GM19238 (cell line): ENCODE measurements around the gene WDFY2.
"Not testable (repeated sequence)": the region's sequence is repeated elsewhere in the genome, so short reads cannot be mapped to it uniquely, and the experiment has no call there.

Source experiments
- DNase-seq: peaks from one replicate; pipeline ENCODE4 v3.0.0; 2011; ENCODE audit warnings: low spot score; ENCODE audit not compliant: insufficient read length

Gene WDFY2

GRCh38 chr13:51630288-51630615 lies 46.0 kb downstream of the WDFY2 start:
- DNase-seq, result no peak

- DNase-seq, result no peak
These were observed 48.5 kb downstream of the WDFY2 start for GRCh38 chr13:51632591-51633362.

GRCh38 chr13:51635137-51635878 lies 51.0 kb downstream of the WDFY2 start:
- no peak for DNase-seq

DNA sequence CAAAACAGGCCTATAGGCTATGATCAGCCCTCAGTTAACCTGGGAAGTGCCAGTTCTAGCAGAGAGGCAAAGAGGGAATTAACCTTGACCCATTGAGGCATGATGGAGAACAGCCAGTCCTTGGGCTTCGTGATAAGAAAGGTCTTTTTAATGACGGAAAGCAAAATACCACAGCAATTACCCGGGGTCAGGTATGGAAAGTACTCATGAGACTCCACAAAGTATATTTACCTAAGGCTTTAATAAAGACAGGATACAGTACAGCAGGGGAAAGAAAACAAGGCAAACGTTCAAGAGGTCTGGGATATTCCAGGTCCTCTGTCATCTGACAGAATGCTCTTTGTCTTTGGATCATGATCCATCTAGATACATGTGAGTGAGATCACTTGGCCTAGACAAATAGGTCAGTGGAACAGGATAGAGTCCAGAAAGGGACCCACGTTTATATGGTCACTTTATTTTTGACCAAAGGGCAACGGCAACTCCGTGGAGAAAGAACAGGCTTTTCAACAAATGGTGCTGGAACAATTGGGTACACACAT lies 52.2 kb downstream of the WDFY2 start:
- DNase-seq, result no peak

DNA sequence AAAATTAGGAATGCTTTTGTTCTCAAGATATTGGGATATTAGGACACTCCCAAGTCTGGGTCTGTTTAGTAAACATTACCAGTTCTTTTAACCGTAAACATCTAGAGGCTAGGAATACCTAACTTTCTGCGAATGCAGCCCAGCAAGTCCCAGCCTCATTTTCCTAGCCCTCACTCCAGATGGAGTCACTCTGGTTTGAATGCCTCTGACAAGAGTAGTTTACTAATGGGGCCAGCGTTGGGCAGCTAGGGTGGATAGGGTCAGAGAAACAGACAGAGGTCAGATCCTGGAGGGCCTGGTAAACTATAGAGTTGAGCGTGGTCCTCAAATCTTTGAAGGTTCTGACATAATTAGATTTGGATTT lies 53.6 kb downstream of the WDFY2 start:
- no peak for DNase-seq

- no peak for DNase-seq
These were observed 54.1 kb downstream of the WDFY2 start for GRCh38 chr13:51638216-51638871.

- DNase-seq, result no peak
These were observed 54.9 kb downstream of the WDFY2 start for GRCh38 chr13:51639171-51639570.

DNA sequence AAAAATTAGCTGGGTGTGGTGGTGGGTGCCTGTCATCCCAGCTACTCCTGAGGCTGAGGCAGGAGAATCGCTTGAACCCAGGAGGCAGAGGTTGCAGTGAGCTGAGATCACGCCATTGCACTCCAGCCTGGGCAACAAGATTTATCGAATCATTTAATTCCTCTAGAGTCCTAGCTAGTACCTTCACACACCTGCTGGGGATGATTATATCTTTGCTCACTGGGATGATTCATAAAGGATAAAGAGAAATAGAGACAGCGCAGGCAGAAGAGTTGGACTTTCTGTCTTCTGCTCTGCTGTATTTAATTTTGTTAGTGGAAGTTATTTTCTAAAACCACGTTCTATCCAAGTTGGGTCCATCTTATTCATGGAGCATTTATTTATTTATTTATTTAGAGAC lies 56.4 kb downstream of the WDFY2 start:
- DNase-seq, result not testable (repeated sequence)

GRCh38 chr13:51643105-51643881 lies 59.0 kb downstream of the WDFY2 start:
- no peak for DNase-seq

DNA sequence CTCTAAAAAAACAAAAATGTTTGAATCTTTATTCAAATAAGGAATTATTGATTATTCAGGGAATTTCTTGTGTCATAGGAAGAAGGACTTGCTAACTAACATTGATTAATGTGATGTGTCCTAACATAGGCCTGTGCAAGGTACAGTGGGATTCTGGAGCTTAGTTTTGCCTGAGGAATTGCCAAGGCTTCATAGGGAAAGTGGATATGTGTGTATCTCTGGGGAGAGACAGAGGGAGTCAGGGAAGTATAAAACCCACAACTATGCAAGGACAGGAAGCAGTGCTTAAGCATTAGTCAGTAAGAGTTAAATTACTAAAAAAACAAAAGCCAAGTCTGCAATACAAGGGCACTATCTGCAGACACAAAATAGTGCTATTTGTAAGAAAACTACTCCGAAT lies 59.6 kb downstream of the WDFY2 start:
- DNase-seq, result no peak

- no peak for DNase-seq
These were observed 60.4 kb downstream of the WDFY2 start for GRCh38 chr13:51644654-51645053.

- DNase-seq, result no peak
These were observed 60.9 kb downstream of the WDFY2 start for GRCh38 chr13:51645154-51645650.

DNA sequence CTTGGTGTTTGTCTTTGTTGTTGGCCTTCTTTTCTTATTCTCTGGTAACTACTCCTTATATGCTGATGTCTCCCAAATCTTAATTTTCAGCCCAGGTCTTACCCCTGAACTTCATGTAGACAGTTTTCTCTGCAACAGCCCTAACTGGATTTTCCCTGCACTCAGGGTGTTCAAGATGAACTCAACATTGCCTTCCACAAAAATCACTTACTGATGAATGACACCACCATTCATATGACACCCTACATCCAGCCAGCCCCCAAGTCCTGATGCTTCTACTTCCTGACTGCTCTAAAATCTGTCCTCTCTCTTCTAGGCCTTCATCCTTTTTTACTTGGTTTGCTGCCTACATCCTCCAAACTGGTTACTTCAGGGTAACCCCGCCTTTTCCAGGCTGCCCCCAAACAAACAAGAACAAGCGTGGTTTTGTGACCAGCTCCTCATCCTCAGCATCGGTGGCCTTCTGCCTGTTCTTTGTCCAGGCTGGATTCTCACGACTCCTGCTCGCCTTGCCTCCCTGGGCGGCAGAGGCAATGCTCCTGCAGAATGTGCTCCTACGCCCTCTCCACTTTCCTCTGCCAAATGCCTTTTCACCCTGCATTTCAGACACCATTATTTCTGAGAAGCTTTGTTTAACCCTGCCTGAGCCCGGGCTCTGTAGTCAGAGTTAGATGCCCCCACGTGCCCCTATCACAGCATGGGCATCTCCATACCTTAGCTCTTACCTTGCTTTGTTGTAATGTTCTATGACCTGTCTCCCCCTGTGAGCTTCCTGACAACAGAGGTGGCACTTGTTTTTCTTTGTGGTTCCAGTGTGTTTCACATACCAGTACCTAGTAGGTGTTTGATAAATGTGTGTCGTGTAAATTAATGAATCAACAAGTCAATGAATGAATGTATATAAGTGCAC lies 61.8 kb downstream of the WDFY2 start:
- no peak for DNase-seq

GRCh38 chr13:51647067-51647466 lies 62.8 kb downstream of the WDFY2 start:
- no peak for DNase-seq

GRCh38 chr13:51652193-51652592 lies 67.9 kb downstream of the WDFY2 start:
- not testable (repeated sequence) for DNase-seq

GRCh38 chr13:51659276-51660127 lies 75.2 kb downstream of the WDFY2 start:
- no peak for DNase-seq

DNA sequence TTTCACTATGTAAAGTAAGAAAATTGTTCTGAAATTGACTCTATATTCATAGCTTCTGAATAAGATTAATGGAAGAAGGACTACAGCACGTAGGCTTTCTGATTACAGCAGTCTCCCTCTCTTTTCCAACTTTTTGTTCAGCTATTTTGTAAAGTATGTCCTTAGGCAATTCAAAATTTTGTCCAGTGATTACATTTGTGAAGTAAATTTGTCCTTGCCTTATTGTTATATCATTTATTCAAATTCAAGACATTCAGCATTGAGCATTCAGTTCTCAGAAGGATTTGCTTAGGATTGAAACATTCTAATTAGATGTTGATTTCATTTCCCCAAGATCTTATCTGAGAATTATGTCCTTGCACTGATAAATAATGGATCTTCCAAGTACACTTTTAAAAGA lies 76.6 kb downstream of the WDFY2 start:
- no peak for DNase-seq

DNA sequence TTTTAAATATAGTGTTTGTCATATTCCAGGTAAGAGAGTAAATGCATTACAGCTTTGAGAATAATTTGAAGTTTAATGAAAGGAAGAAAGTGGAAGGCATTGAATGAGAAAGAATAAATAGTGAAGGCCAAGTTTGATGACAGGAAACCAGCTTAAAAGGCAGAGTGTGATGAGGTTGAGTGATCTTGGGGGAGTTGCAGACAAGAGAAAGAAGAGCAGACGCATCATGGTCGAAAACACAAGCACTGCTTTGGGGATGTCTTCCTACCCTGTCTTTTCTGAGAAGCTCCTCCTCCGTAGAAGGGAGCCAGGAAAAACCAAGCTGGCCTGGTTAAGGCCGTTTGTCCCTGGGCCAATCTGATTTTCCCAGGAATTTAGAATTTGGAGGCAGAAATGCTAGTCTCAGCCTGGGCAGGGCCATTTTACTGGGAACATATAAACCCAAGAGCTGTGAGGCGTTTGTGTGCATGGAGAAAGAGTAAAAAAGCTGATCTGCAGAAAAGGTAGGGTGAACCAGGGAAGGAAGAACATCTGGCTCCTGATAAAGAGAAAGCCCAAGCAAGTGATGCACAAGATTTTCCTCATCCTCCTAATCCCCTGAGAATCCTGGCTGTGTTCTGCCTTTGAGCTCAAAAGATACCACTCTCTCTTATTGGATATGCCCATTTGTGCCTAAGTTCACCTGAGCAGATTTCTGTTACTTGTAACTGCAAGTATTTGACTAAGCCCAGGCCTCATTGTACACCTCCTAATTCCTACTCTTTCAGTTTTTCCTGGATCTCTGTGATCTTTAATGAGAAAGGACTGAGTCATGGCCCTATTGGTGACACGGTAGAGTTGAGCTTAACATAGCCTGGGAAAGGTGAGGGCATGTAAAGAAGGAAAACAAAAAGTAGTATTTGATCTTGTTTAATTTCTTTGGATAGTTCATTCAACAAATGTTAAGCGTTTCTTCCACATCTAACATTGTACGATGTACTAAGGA lies 80.0 kb downstream of the WDFY2 start:
- DNase-seq, result no peak
